ENCODE measurements around the gene LAPTM5. TPM values are rescaled to one million over a fixed set of nuclear protein-coding genes. Genes with fewer than 3 reads are reported as not detected.

The LAPTM5 gene
- total RNA-seq, 1 donor from 2014 or later, result 0.77 TPM

GRCh38 chr1:30687886-30688285 lies 69.7 kb downstream of the LAPTM5 start:
- Histone ChIP-seq H4K20me1 (ENCODE audit: insufficient read depth, low read length) (no peaks in the 10 kb centered on the region), H3K4me3 (ENCODE audit: insufficient read depth, low read depth, low read length) (no peak overlapping the region), H3K9me3 (ENCODE audit: insufficient read depth, low read depth, low read length) (no peaks in the 10 kb centered on the region), H3K4me1 (ENCODE audit: insufficient read depth, low read length) (peaks cover 9% of the 10 kb centered on the region), H3K9ac (ENCODE audit: low read length) (no peak overlapping the region), H3K27me3 (ENCODE audit: insufficient read depth, low read length) (peaks cover 42% of the 10 kb centered on the region), H3K27ac (ENCODE audit: low read depth, low read length) (no peak overlapping the region), H2AFZ (ENCODE audit: low read depth, low read length) (no peak overlapping the region), H3K4me2 (ENCODE audit: low read length) (no peak overlapping the region), H3K79me2 (ENCODE audit: insufficient read depth, low read length) (no peaks in the 10 kb centered on the region), H3K36me3 (ENCODE audit: insufficient read depth, low read length) (no peaks in the 10 kb centered on the region)
- peaks cover 2% of the 10 kb centered on the region for H3K9me3 Mint-ChIP-seq (ENCODE audit: unreplicated experiment)
- peaks cover 11% of the 10 kb centered on the region for H3K4me1 Mint-ChIP-seq (ENCODE audit: low read depth, unreplicated experiment)
- no peak overlapping the region for H3K27ac Mint-ChIP-seq (ENCODE audit: unreplicated experiment)
- H3K27me3 Mint-ChIP-seq (ENCODE audit: low read depth, unreplicated experiment), result peaks cover 51% of the 10 kb centered on the region
- DNase-seq (ENCODE audit: low read depth), result no peak
- FAIRE-seq, result no peak
- H3K4me3 Mint-ChIP-seq (ENCODE audit: unreplicated experiment), result no peak overlapping the region
- TF ChIP-seq EZH2 (IDR thresholded peaks at IDR 0.05; ENCODE audit: insufficient read depth, low read length), result no peak
- no peak for TF ChIP-seq CTCF (IDR thresholded peaks at IDR 0.05; ENCODE audit: insufficient read depth, low read depth, low read length)
- H3K36me3 Mint-ChIP-seq (ENCODE audit: low read depth, unreplicated experiment), result no peaks in the 10 kb centered on the region

GRCh38 chr1:30686236-30686935 lies 71.2 kb downstream of the LAPTM5 start:
- FAIRE-seq, result no peak
- Histone ChIP-seq H2AFZ (ENCODE audit: low read depth, low read length) (no peak overlapping the region), H3K4me1 (ENCODE audit: insufficient read depth, low read length) (peaks cover 9% of the 10 kb centered on the region), H3K27me3 (ENCODE audit: insufficient read depth, low read length) (peaks cover 50% of the 10 kb centered on the region), H3K4me3 (ENCODE audit: insufficient read depth, low read depth, low read length) (no peak overlapping the region), H3K27ac (ENCODE audit: low read depth, low read length) (no peak overlapping the region), H3K79me2 (ENCODE audit: insufficient read depth, low read length) (no peaks in the 10 kb centered on the region), H3K9ac (ENCODE audit: low read length) (no peak overlapping the region), H3K9me3 (ENCODE audit: insufficient read depth, low read depth, low read length) (no peaks in the 10 kb centered on the region), H3K4me2 (ENCODE audit: low read length) (no peak overlapping the region), H4K20me1 (ENCODE audit: insufficient read depth, low read length) (no peaks in the 10 kb centered on the region), H3K36me3 (ENCODE audit: insufficient read depth, low read length) (no peaks in the 10 kb centered on the region)
- no peak for DNase-seq (ENCODE audit: low read depth)
- Mint-ChIP-seq H3K9me3 (ENCODE audit: unreplicated experiment) (peaks cover 2% of the 10 kb centered on the region), H3K27me3 (ENCODE audit: low read depth, unreplicated experiment) (peaks cover 65% of the 10 kb centered on the region), H3K27ac (ENCODE audit: unreplicated experiment) (no peak overlapping the region), H3K4me3 (ENCODE audit: unreplicated experiment) (no peak overlapping the region), H3K4me1 (ENCODE audit: low read depth, unreplicated experiment) (peaks cover 9% of the 10 kb centered on the region), H3K36me3 (ENCODE audit: low read depth, unreplicated experiment) (no peaks in the 10 kb centered on the region)
- no peak for TF ChIP-seq EZH2 (IDR thresholded peaks at IDR 0.05; ENCODE audit: insufficient read depth, low read length)
- no peak for TF ChIP-seq CTCF (IDR thresholded peaks at IDR 0.05; ENCODE audit: insufficient read depth, low read depth, low read length)

- no peak overlapping the region for H2AFZ ChIP-seq (ENCODE audit: low read depth, low read length)
- no peak for DNase-seq (ENCODE audit: low read depth)
- H3K4me1 ChIP-seq (ENCODE audit: insufficient read depth, low read length), result peaks cover 6% of the 10 kb centered on the region
- no peak overlapping the region for H3K27ac ChIP-seq (ENCODE audit: low read depth, low read length)
- no peaks in the 10 kb centered on the region for H3K9me3 ChIP-seq (ENCODE audit: insufficient read depth, low read depth, low read length)
- Mint-ChIP-seq H3K9me3 (ENCODE audit: unreplicated experiment) (peaks cover 2% of the 10 kb centered on the region), H3K4me1 (ENCODE audit: low read depth, unreplicated experiment) (peaks cover 8% of the 10 kb centered on the region), H3K27ac (ENCODE audit: unreplicated experiment) (no peak overlapping the region), H3K36me3 (ENCODE audit: low read depth, unreplicated experiment) (no peaks in the 10 kb centered on the region), H3K27me3 (ENCODE audit: low read depth, unreplicated experiment) (peaks cover 65% of the 10 kb centered on the region), H3K4me3 (ENCODE audit: unreplicated experiment) (no peak overlapping the region)
- H4K20me1 ChIP-seq (ENCODE audit: insufficient read depth, low read length), result no peaks in the 10 kb centered on the region
- H3K9ac ChIP-seq (ENCODE audit: low read length), result no peak overlapping the region
- no peaks in the 10 kb centered on the region for H3K79me2 ChIP-seq (ENCODE audit: insufficient read depth, low read length)
- no peaks in the 10 kb centered on the region for H3K36me3 ChIP-seq (ENCODE audit: insufficient read depth, low read length)
- TF ChIP-seq CTCF (IDR thresholded peaks at IDR 0.05; ENCODE audit: insufficient read depth, low read depth, low read length) (no peak), EZH2 (IDR thresholded peaks at IDR 0.05; ENCODE audit: insufficient read depth, low read length) (no peak)
- peaks cover 50% of the 10 kb centered on the region for H3K27me3 ChIP-seq (ENCODE audit: insufficient read depth, low read length)
- FAIRE-seq, result no peak
- no peak overlapping the region for H3K4me2 ChIP-seq (ENCODE audit: low read length)
- no peak overlapping the region for H3K4me3 ChIP-seq (ENCODE audit: insufficient read depth, low read depth, low read length)
Observed at GRCh38 chr1:30685796-30686165, 71.8 kb downstream of the LAPTM5 start.
